ENCODE data around the gene EBF4.

DNA sequence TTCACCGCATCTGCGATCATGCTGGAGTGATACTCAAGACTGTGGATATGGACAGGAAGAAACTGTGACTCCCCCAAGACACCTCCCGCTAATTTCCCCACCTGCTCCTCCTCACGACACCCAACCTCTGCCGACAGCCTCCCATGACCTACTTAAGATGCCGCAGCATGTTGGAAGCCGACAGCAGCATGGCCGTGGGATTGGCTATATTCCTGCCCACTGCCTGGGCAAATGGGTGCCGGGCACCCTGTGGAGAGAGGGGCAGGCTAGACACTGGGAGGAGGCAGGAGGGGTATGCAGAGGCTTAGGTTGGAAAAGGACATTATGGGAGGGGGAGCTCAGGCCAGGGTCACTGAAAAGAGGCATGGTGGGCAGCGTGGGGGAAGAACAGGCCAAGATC is 33.0 kb upstream of the EBF4 start:
- TF ChIP-seq CEBPB (IDR thresholded peaks at IDR 0.05; ENCODE audit: low read depth): no peak
- TF ChIP-seq POLR2AphosphoS5 (IDR thresholded peaks at IDR 0.05; ENCODE audit: low read depth, low read length): no peak
- TF ChIP-seq, protein P1, sequence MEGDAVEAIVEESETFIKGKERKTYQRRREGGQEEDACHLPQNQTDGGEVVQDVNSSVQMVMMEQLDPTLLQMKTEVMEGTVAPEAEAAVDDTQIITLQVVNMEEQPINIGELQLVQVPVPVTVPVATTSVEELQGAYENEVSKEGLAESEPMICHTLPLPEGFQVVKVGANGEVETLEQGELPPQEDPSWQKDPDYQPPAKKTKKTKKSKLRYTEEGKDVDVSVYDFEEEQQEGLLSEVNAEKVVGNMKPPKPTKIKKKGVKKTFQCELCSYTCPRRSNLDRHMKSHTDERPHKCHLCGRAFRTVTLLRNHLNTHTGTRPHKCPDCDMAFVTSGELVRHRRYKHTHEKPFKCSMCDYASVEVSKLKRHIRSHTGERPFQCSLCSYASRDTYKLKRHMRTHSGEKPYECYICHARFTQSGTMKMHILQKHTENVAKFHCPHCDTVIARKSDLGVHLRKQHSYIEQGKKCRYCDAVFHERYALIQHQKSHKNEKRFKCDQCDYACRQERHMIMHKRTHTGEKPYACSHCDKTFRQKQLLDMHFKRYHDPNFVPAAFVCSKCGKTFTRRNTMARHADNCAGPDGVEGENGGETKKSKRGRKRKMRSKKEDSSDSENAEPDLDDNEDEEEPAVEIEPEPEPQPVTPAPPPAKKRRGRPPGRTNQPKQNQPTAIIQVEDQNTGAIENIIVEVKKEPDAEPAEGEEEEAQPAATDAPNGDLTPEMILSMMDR (IDR thresholded peaks at IDR 0.05 in 2 of 3, conservative IDR thresholded peaks at IDR 0.05 in 1 of 3; ENCODE audit: borderline replicate concordance in 1 of 3, insufficient read depth in 1 of 3, low read depth in 2 of 3, low read length in 2 of 3): no peak
- no peak for TF ChIP-seq POLR2A (IDR thresholded peaks at IDR 0.05; ENCODE audit: borderline replicate concordance, extremely low read depth, insufficient read depth, insufficient read length)
- no peak for TF ChIP-seq SRF (IDR thresholded peaks at IDR 0.05; ENCODE audit: low read depth)
- TF ChIP-seq, protein P2, sequence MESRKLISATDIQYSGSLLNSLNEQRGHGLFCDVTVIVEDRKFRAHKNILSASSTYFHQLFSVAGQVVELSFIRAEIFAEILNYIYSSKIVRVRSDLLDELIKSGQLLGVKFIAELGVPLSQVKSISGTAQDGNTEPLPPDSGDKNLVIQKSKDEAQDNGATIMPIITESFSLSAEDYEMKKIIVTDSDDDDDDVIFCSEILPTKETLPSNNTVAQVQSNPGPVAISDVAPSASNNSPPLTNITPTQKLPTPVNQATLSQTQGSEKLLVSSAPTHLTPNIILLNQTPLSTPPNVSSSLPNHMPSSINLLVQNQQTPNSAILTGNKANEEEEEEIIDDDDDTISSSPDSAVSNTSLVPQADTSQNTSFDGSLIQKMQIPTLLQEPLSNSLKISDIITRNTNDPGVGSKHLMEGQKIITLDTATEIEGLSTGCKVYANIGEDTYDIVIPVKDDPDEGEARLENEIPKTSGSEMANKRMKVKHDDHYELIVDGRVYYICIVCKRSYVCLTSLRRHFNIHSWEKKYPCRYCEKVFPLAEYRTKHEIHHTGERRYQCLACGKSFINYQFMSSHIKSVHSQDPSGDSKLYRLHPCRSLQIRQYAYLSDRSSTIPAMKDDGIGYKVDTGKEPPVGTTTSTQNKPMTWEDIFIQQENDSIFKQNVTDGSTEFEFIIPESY (IDR thresholded peaks at IDR 0.05; ENCODE audit: extremely low read depth, insufficient replicate concordance, low read length): no peak
- TF ChIP-seq EZH2 (IDR thresholded peaks at IDR 0.05): no peak
- TF ChIP-seq TCF7L2 (IDR thresholded peaks at IDR 0.05; ENCODE audit: borderline replicate concordance, extremely low read depth, insufficient read depth, insufficient read length): no peak
- no peak for TF ChIP-seq SP1 (IDR thresholded peaks at IDR 0.05; ENCODE audit: low read depth)
- no peak for TF ChIP-seq FOSL1 (IDR thresholded peaks at IDR 0.05; ENCODE audit: low read depth)
- TF ChIP-seq, protein P3, sequence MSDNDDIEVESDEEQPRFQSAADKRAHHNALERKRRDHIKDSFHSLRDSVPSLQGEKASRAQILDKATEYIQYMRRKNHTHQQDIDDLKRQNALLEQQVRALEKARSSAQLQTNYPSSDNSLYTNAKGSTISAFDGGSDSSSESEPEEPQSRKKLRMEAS (IDR thresholded peaks at IDR 0.05): no peak
- TF ChIP-seq, protein P4, sequence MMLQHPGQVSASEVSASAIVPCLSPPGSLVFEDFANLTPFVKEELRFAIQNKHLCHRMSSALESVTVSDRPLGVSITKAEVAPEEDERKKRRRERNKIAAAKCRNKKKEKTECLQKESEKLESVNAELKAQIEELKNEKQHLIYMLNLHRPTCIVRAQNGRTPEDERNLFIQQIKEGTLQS (IDR thresholded peaks at IDR 0.05): no peak
